WI38 (cell line): ENCODE results near the gene COX18.

ENCODE experiments used
- H3K4me3 ChIP-seq: 2 replicates; pipeline ENCODE4 v1.5.1; 2011; ENCODE audit warnings: low read depth, mild to moderate bottlenecking, control low read depth, low read length
- CTCF ChIP-seq: IDR thresholded peaks from 2 replicates; pipeline ENCODE4 v1.5.1; 2012; ENCODE audit warnings: low read depth, mild to moderate bottlenecking, control low read depth, low read length

The COX18 gene

GRCh38 chr4:73007526-73008100, 61.9 kb downstream of the COX18 start:
- H3K4me3 ChIP-seq: no peak overlapping the region
- no peak for TF ChIP-seq CTCF

GRCh38 chr4:73006286-73006990, 63.1 kb downstream of the COX18 start:
- no peak for TF ChIP-seq CTCF
- H3K4me3 ChIP-seq: no peak overlapping the region

GRCh38 chr4:73005514-73005913, 64.0 kb downstream of the COX18 start:
- no peak overlapping the region for H3K4me3 ChIP-seq
- no peak for TF ChIP-seq CTCF
